Loucy (cell line): ENCODE measurements around the gene DTNB.

Experiments
- EZH2phosphoT487 ChIP-seq: fragments of 200-600 bp; IDR thresholded peaks from 2 replicates; pipeline ENCODE4 v1.6.1; 2018; ENCODE audit warnings: antibody characterized with exemption, mild to moderate bottlenecking, moderate library complexity, borderline replicate concordance
- TF ChIP-seq, protein P1 (sequence below): fragments of 200-600 bp; sonication (generic); conservative IDR thresholded peaks from 2 replicates; pipeline ENCODE4 v1.5.1; 2014; ENCODE audit warnings: mild to moderate bottlenecking, antibody characterized with exemption, low read length

DNA sequence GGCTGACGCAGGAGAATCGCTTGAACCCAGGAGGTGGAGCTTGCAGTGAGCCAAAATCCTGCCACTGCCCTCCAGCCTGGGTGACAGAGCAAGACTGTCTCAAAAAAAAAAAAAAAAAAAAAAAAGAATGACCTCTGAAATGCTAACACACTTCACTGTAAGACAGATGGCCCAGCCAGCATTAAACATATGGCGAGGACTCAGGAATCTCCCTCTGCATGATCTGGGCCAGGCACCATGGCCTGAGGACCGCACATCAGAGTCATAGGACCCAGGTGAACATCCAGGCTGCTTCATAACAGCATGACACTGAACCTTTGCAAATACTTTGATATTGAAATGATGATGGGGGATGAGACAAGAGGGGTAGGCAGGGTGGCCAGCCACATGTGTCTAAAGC, 275.6 kb downstream of the DTNB start:
- TF ChIP-seq, protein P1, sequence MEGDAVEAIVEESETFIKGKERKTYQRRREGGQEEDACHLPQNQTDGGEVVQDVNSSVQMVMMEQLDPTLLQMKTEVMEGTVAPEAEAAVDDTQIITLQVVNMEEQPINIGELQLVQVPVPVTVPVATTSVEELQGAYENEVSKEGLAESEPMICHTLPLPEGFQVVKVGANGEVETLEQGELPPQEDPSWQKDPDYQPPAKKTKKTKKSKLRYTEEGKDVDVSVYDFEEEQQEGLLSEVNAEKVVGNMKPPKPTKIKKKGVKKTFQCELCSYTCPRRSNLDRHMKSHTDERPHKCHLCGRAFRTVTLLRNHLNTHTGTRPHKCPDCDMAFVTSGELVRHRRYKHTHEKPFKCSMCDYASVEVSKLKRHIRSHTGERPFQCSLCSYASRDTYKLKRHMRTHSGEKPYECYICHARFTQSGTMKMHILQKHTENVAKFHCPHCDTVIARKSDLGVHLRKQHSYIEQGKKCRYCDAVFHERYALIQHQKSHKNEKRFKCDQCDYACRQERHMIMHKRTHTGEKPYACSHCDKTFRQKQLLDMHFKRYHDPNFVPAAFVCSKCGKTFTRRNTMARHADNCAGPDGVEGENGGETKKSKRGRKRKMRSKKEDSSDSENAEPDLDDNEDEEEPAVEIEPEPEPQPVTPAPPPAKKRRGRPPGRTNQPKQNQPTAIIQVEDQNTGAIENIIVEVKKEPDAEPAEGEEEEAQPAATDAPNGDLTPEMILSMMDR: no peak
- no peak for TF ChIP-seq EZH2phosphoT487
